ENCODE results near the gene RNASE7.

The RNASE7 gene

GRCh38 chr14:21043974-21044618 is 1.9 kb downstream of the RNASE7 start:
- DNase-seq, result peak; percentile 40

DNA sequence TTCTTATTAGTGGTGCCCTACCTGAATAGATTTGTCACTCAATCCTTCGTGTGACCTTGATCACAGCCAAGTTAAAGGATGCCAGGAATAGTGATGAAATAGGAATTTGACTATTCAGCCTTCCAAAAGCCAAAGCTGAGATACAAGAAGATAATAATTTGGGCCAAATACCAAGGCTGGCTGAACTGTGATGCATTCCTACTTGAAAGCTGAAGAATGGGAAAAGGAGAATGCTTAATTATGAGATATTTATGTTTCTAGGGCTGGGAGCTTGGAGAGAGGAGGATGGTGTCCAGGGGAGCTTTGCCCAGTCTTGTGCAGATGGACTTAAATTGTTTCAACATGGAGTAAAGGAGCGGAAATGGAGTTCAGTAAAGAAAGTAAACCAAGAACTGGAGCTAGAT is 5.2 kb downstream of the RNASE7 start:
- no peak for DNase-seq

DNA sequence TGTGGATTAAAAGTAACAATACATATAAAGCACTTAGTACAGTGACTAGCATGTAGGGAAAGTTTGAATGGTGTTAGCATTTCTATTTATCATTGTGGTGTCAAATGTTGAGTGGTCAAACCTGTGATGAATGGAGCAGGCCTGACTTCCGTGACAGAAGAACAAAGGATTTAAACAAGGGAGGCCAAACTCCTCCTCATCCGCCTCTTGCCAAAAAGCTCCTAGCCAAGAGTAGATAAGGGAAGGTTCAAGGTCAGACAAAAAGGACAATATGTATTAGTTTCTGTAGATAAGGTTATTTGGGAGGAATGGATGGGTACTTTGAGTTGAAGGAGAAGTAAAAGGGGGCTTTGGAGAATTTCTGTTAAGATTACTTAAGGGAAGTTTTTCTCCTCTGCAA is 6.5 kb downstream of the RNASE7 start:
- DNase-seq, result no peak

GRCh38 chr14:21049271-21049673 is 7.1 kb downstream of the RNASE7 start:
- no peak for DNase-seq

DNA sequence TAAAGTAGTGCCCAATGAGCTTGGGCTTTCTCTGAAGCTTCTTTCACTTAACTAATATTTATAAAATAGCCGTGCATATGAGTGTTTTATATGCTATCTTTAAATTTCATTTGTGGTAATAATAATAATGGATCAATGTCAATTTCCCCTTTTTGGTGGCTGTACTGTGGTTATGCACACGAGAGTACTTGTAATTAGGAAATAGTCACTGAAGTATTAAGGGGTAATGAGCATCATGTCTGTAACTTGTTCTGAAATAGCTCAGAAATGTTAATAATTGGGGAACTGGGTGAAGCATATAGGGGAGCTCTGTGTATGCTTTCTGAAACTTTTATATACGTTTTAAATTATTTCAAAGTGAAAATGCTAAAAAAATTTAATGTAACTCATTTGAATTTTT is 8.4 kb downstream of the RNASE7 start:
- DNase-seq, result no peak

- DNase-seq, result no peak
Observed at GRCh38 chr14:21053184-21054122, 11.3 kb downstream of the RNASE7 start.

DNA sequence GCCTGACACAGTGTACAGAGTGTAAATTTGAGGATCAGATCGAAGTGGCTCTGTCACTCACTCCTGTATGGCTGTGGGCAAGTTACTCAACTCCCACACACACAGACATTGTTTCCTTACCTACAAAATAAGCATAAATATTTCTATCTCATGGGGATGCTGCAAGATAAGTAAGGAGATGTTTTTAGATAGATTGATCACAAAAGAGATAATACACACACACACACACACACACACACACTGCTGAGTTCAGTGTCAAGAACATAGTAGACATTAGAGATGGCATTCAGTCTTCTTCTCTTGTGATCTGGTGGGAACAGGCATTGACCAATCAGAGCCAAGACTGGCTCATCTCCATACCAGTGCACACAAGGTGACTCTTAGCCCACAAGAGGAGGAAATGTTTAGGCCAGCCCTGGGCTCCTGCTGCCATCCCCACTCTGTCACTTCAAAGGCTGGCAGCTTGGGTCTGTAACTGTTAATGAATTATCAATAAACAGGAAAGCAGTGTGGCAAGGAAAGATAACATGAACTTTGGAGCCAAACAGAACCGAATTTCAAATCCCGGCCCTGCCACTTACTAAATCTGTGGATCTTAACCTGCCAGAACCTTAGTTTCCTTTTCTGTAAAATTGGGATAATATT is 12.1 kb downstream of the RNASE7 start:
- DNase-seq, result no peak

- DNase-seq, result no peak
Observed at GRCh38 chr14:21054768-21055145, 12.6 kb downstream of the RNASE7 start.

GRCh38 chr14:21055432-21056117 is 13.4 kb downstream of the RNASE7 start:
- no peak for DNase-seq

- DNase-seq, result no peak
Observed at GRCh38 chr14:21056520-21057163, 14.5 kb downstream of the RNASE7 start.

DNA sequence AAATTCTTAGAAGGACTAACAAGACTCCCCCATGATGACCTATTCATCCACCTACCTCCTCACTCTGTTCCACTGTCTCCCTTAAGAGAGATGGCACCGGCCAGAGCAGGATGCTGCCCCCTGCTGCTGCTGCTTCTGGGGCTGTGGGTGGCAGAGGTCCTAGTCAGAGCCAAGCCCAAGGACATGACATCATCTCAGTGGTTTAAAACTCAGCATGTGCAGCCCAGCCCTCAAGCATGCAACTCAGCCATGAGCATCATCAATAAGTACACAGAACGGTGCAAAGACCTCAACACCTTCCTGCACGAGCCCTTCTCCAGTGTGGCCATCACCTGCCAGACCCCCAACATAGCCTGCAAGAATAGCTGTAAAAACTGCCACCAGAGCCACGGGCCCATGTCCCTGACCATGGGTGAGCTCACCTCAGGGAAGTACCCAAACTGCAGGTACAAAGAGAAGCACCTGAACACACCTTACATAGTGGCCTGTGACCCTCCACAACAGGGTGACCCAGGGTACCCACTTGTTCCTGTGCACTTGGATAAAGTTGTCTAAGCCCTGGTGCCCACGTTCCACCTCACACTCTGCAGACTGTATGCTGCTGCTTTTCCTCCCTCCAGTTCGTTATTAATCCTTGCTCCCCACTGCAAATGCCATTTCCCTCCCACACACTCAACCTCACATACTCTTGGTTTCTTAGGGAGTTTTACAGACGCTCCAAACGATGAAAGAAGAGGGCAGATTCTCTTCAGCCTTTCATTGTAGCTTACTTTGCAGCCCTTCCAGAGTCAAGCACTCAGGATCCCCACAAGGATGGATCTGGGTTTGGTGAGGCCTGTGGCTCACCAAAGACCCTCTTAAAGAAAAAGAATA is 15.9 kb downstream of the RNASE7 start, which contains the start of gene RNASE8:
Gene RNASE8, plus strand, starts transcription at position 20 of the 873 bp plus-strand sequence. Its CDS starts 71 bp downstream, at position 91.
- no peak for DNase-seq

DNA sequence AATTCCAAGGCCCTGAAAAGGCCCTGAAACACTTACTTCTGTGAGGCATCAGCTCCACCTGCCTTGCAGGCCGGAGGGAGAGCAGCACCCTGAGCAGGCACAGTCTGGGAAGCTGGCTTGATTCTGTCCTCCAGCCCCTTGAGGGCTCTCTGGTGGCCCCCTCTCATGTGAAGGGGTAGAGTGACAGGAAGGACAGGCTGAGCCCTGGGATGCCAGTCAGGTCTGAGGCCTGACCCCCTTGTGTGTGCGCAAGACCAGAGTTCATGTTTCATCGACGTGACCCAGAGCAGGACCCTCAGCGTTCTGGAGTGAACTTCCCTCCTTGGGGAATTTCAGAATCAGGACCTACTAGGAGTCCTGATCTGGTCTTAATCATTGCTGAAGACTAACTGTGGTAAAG is 16.7 kb downstream of the RNASE7 start:
- DNase-seq, result no peak

DNA sequence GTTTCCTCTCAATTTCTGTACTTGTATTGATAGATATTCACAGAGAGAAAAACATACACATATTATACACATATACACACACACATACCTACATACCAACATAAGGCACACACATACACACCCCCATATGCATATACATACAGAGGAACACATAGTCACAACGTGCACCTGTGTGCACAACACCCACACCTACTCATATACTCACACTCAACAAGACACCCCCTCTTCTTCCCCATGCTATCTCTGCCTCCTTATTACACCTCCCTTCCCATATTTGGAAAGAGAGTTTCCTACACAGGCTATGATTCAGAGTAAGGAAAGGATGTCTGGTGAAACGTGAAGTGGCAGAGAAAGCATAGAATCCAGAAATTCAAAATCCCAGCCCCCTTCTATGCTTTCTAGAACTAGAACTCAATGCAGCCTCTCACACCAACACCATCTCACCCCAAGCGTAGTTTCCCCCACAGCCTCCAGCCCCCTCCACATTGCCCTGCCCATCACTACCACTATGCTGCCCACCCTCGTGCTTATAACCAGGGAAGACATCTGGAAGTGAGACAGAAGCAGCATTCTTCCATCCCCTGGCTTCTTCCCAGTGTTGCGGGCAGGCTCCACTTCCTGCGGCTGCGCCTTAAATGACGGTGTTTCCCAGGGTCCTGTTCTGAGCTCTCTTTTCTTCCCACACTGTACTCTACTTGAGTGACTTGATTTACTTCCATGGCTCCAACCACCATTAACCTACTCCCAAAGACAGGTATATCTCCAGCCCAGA is 17.9 kb downstream of the RNASE7 start:
- no peak for DNase-seq

DNA sequence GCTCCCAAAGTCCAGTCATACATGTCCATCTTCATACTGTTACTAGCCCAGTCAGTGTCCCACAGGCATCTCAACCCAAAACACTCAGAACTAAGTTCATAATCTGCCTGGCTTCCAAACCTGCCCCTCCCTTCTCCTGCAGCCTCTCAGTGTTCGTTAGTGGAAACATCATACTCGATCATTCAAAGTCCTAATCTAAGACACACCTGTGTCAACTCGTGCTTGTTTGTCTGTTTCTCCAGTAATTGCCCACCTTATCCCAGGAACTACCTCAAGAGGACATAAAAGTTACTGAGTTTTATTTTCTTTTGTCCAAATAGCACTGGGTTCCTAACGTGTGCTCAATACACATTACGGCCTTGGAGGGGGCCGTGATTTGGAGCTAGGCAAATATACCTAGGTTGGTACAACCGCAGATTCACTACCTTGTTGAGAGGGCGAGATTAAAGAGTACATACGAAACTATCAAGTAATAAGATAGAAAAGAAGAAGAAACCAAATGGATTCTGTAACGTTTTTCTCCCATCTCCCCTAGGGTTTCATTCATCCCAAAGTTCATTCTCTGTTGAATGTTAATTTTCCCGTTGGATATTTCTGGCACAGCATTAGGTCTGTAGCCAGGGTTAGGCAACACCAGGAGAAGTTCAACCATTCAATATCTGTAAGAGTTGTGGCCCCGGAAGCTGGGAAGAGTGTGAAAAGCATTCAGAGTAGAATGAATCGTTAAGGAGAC is 18.6 kb downstream of the RNASE7 start:
- DNase-seq, result no peak

- DNase-seq, result no peak
Observed at GRCh38 chr14:21061347-21061668, 19.1 kb downstream of the RNASE7 start.

DNA sequence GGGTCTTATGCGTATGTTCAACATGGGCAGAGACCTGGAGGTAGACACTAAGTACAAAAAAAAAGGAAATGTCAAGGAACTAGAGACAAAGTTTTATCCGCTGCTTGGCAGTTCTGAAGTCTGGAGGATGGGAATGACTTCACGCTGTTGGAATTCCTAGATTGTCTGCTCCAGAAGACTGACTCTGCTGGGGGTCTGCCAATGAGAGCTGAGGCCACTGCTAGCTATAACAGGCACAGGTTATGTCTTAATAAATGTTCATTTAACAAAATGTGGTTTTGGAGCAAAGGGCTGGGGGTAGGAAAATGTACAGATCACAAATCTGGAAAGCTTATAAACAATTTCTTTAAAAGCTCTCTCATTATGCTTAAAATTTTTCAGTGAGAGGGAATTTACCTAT is 21.3 kb downstream of the RNASE7 start:
- no peak for DNase-seq

DNA sequence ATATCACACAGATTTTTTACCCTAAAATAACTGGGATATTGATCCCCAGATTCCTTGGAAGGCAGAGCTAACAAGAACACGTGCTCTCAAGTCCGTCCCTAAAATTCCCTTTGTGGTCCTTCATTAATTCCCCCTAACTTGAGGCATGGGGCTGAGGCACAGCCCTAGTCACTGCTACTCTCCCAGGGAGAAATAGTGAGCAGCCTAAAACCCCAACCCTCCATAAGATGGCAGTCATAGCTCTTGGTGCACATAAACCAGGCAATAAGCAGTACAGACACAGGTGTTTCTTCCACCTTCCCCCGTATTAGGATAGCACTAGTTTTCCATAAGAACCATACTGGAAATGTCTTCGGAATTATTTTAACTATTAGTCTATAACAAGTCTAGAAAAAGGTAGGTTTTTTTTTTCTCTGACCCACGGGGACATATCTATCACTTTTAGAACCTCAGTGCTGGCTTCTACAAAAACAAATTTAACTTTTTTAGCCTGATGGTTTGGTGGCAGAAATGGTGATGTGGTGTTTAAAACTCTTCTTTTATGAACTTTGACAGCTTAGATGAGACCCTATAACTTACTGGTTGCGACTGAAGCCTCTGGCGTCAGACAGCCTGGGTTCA is 24.8 kb downstream of the RNASE7 start:
- peak; percentile 22 for DNase-seq

- peak; percentile 65 for DNase-seq
Observed at GRCh38 chr14:21068521-21069387, 26.6 kb downstream of the RNASE7 start.
